A204.1 (cell line): ENCODE data around the gene PCDHB14.
"Not testable (repeated sequence)": the region's sequence is repeated elsewhere in the genome, so short reads cannot be mapped to it uniquely, and the experiment has no call there.

Experiments
- FAIRE-seq: peaks from 2 replicates; lab custom pipeline; 2012; peaks lifted over from hg19 to GRCh38; lab: Jason Lieb, UNC

Gene PCDHB14

DNA sequence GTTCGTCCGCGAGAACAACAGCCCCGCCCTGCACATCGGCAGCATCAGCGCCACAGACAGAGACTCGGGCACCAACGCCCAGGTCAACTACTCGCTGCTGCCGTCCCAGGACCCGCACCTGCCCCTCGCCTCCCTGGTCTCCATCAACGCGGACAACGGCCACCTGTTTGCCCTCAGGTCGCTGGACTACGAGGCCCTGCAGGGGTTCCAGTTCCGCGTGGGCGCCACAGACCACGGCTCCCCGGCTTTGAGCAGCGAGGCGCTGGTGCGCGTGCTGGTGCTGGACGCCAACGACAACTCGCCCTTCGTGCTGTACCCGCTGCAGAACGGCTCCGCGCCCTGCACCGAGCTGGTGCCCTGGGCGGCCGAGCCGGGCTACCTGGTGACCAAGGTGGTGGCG lies 12.9 kb upstream of the PCDHB14 start:
- FAIRE-seq = not testable (repeated sequence)

DNA sequence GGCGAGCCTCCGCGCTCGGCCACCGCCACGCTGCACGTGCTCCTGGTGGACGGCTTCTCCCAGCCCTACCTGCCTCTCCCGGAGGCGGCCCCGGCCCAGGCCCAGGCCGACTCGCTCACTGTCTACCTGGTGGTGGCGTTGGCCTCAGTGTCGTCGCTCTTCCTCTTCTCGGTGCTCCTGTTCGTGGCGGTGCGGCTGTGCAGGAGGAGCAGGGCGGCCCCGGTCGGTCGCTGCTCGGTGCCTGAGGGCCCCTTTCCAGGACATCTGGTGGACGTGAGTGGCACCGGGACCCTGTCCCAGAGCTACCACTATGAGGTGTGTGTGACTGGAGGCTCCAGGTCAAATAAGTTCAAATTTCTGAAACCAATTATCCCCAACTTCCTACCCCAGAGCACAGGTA lies 12.3 kb upstream of the PCDHB14 start:
- not testable (repeated sequence) for FAIRE-seq

DNA sequence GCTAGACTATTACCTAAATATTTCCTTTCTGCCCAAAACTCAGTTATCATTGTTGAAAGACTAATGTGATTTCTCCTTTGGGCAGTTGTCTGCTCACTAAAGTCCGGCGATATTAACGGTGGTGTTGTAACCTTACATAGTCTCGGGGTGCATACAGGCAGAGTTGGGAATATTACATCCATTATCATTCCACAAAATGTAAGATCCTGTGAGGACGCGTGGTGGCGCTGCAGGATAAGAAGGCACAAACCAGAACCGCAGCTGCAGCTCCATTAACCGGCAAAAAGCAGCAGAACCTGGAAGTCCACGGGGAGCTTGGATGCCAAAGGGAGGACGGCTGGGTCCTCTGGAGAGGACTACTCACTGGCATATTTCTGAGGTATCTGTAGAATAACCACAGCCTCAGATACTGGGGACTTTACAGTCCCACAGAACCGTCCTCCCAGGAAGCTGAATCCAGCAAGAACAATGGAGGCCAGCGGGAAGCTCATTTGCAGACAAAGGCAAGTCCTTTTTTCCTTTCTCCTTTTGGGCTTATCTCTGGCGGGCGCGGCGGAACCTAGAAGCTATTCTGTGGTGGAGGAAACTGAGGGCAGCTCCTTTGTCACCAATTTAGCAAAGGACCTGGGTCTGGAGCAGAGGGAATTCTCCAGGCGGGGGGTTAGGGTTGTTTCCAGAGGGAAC lies 9.3 kb upstream of the PCDHB14 start, which contains the start of gene PCDHB13:
TSS of gene PCDHB13 (plus strand) at position 264 of the 684 bp plus-strand sequence. CDS start at position 469, 205 bp downstream.
- not testable (repeated sequence) for FAIRE-seq

DNA sequence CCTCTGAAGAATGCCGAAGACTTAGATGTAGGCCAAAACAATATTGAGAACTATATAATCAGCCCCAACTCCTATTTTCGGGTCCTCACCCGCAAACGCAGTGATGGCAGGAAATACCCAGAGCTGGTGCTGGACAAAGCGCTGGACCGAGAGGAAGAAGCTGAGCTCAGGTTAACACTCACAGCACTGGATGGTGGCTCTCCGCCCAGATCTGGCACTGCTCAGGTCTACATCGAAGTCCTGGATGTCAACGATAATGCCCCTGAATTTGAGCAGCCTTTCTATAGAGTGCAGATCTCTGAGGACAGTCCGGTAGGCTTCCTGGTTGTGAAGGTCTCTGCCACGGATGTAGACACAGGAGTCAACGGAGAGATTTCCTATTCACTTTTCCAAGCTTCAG lies 8.6 kb upstream of the PCDHB14 start:
- FAIRE-seq = not testable (repeated sequence)

DNA sequence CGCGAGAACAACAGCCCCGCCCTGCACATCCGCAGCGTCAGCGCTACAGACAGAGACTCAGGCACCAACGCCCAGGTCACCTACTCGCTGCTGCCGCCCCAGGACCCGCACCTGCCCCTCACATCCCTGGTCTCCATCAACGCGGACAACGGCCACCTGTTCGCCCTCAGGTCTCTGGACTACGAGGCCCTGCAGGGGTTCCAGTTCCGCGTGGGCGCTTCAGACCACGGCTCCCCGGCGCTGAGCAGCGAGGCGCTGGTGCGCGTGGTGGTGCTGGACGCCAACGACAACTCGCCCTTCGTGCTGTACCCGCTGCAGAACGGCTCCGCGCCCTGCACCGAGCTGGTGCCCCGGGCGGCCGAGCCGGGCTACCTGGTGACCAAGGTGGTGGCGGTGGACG lies 7.6 kb upstream of the PCDHB14 start:
- FAIRE-seq = not testable (repeated sequence)

DNA sequence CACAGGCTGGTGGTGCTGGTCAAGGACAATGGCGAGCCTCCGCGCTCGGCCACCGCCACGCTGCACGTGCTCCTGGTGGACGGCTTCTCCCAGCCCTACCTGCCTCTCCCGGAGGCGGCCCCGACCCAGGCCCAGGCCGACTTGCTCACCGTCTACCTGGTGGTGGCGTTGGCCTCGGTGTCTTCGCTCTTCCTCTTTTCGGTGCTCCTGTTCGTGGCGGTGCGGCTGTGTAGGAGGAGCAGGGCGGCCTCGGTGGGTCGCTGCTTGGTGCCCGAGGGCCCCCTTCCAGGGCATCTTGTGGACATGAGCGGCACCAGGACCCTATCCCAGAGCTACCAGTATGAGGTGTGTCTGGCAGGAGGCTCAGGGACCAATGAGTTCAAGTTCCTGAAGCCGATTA lies 7.1 kb upstream of the PCDHB14 start:
- FAIRE-seq = not testable (repeated sequence)

DNA sequence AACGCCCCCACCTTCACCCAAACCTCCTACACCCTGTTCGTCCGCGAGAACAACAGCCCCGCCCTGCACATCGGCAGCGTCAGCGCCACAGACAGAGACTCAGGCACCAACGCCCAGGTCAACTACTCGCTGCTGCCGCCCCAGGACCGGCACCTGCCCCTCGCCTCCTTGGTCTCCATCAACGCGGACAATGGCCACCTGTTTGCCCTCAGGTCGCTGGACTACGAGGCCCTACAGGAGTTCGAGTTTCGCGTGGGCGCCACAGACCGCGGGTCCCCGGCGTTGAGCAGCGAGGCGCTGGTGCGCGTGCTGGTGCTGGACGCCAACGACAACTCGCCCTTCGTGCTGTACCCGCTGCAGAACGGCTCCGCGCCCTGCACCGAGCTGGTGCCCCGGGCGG lies 1.7 kb downstream of the PCDHB14 start:
- FAIRE-seq = not testable (repeated sequence)

DNA sequence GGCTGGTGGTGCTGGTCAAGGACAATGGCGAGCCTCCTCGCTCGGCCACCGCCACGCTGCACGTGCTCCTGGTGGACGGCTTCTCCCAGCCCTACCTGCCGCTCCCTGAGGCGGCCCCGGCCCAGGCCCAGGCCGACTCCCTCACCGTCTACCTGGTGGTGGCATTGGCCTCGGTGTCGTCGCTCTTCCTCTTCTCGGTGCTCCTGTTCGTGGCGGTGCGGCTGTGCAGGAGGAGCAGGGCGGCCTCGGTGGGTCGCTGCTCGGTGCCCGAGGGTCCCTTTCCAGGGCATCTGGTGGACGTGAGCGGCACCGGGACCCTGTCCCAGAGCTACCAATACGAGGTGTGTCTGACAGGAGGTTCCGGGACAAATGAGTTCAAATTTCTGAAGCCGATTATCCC lies 2.3 kb downstream of the PCDHB14 start:
- FAIRE-seq = not testable (repeated sequence)

DNA sequence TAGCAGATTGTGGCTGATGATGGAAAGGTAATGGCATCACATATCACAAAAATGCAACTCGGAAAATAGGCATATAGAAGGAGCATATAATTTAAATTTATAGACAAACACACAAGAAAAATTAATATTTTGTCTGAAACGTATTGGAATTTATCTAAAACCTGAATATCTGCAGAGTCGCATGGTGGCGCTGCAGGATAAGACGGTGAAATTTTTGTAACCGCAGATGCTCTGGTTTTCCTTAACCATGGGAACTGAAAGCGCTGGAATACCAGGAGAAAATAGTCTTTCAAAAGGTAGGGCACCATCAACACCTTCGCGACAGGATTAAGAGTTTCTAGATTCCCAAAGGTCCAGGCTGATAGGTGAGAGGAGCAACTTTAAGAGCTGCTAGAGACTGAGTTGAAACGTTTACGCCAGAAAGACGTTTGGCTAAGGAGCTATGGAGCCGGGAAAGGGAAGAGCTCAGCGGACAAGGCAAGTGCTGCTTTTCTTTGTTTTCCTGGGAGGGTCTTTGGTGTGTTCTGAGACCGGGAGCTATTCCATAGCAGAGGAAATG lies 11.0 kb downstream of the PCDHB14 start:
- no peak for FAIRE-seq

DNA sequence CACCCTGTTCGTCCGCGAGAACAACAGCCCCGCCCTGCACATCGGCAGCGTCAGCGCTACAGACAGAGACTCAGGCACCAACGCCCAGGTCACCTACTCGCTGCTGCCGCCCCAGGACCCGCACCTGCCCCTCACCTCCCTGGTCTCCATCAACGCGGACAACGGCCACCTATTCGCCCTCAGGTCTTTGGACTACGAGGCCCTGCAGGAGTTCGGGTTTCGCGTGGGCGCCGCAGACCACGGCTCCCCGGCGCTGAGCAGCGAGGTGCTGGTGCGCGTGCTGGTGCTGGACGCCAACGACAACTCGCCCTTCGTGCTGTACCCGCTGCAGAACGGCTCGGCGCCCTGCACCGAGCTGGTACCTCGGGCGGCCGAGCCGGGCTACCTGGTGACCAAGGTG lies 12.8 kb downstream of the PCDHB14 start:
- not testable (repeated sequence) for FAIRE-seq

DNA sequence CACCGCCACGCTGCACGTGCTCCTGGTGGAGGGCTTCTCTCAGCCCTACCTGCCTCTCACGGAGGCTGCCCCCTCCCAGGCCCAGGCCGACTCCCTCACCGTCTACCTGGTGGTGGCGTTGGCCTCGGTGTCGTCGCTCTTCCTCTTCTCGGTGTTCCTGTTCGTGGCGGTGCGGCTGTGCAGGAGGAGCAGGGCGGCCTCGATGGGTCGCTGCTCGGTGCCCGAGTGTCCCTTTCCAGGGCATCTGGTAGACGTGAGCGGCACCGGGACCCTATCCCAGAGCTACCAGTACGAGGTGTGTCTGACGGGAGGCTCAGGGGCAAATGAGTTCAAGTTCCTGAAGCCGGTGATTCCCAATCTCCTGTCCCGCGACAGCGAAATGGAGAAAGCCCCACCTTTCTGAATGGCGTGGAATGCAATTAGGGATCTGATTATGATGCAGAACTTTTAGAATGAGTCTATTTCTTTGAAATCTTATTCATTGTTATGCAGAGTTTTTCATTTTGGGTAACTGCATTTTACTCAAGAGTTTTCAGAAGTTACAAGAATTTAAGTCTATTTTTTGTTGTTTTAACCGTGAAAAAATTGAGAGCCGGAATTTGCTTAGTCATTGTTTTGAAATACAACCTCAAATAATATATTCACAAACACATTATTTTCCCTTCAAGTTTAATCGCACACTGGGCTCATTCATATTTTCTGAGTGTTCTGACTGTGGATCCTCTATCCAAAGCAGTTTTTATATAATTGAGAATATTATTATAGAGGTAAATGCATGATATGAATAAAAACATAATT lies 13.6 kb downstream of the PCDHB14 start:
- FAIRE-seq = no peak

DNA sequence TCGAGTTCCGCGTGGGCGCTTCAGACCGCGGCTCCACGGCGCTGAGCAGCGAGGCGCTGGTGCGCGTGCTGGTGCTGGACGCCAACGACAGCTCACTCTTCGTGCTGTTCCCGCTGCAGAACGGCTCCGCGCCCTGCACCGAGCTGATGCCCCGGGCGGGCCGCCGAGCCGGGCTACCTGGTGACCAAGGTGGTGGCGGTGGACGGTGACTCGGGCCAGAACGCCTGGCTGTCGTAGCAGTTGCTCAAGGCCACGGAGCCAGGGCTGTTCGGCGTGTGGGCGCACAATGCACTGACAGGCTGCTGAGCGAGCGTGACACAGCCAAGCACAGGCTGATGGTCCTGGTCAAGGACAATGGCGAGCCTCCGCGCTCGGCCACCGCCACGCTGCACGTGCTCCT lies 18.4 kb downstream of the PCDHB14 start:
- no peak for FAIRE-seq

DNA sequence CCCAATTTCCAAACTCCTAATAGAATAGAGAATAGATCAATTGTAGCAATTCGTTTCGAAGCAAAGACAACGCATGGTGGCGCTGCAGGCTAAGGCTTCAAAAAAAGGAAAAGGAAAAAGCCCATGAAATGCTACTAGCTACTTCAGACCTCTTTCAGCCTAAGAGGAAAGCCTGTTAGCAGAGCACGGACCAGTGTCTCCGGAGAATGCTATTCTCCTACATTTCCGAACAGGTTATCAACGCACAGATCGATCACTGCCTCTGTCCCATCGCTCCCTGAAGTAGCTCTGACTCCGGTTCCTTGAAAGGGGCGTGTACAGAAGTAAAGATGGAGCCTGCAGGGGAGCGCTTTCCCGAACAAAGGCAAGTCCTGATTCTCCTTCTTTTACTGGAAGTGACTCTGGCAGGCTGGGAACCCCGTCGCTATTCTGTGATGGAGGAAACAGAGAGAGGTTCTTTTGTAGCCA lies 22.1 kb downstream of the PCDHB14 start, which contains the start of gene PCDHB15:
TSS of gene PCDHB15 (plus strand) at position 146 of the 468 bp plus-strand sequence. CDS start at position 330, 184 bp downstream.
- FAIRE-seq = no peak

DNA sequence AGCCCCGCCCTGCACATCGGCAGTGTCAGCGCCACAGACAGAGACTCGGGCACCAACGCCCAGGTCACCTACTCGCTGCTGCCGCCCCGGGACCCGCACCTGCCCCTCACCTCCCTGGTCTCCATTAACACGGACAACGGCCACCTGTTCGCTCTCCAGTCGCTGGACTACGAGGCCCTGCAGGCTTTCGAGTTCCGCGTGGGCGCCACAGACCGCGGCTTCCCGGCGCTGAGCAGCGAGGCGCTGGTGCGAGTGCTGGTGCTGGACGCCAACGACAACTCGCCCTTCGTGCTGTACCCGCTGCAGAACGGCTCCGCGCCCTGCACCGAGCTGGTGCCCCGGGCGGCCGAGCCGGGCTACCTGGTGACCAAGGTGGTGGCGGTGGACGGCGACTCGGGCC lies 23.8 kb downstream of the PCDHB14 start:
- not testable (repeated sequence) for FAIRE-seq

DNA sequence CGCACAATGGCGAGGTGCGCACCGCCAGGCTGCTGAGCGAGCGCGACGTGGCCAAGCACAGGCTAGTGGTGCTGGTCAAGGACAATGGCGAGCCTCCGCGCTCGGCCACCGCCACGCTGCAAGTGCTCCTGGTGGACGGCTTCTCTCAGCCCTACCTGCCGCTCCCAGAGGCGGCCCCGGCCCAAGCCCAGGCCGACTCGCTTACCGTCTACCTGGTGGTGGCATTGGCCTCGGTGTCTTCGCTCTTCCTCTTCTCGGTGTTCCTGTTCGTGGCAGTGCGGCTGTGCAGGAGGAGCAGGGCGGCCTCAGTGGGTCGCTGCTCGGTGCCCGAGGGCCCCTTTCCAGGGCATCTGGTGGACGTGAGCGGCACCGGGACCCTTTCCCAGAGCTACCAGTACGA lies 24.3 kb downstream of the PCDHB14 start:
- not testable (repeated sequence) for FAIRE-seq

DNA sequence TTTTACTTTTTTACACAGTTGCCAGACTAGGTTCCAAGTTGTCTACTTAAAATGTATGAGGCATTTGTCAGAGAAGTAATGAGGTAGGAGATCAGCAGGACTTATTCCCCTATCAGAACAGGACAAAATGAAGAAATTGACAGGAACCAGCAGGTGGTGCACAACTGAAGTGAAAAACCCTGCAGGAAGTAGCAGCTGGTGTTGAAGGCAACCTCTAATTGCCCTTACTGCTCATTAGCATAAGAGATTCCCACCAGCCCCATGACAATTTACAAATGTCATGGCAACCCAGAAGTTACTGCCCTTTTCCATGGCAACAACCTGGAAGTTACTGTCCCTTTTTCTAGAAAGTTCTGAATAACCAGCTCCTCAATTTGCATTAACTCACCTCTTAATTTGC lies 27.4 kb downstream of the PCDHB14 start:
- no peak for FAIRE-seq

DNA sequence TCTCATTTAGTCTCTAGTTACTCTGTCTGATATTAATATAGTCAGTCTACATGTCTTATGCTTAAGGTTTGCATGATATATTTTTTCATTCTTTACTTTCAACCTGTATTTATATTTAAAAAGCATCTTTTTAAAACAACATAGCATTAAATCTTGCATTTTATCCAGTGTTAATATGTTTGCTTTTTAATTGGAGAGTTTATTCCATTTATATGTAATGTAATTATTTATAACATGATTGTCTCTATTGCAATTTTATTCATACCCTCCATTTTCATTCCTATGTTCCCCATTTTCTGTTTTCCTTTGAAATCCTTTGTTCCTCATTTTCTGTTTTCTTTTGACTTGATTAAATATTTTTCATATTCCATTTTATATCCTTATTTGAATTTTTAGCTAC lies 35.3 kb downstream of the PCDHB14 start:
- no peak for FAIRE-seq

DNA sequence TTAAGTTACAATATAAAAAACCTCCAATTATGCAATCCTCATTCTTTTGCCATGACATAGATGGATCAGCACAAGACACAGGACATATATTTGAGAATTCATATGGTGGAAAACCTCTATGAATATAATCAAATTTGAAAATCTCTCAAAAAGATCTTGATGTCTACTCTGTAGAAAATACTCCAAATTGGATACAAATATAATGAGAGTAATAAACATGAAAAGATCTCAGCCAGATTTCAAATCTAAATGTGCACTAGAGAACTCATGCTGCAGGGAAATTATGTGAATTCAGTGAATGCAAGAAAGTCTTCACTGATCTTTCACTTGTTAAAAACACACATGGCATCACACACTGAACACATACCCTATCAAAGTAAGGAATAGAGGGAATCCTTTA lies 35.8 kb downstream of the PCDHB14 start:
- FAIRE-seq = no peak

DNA sequence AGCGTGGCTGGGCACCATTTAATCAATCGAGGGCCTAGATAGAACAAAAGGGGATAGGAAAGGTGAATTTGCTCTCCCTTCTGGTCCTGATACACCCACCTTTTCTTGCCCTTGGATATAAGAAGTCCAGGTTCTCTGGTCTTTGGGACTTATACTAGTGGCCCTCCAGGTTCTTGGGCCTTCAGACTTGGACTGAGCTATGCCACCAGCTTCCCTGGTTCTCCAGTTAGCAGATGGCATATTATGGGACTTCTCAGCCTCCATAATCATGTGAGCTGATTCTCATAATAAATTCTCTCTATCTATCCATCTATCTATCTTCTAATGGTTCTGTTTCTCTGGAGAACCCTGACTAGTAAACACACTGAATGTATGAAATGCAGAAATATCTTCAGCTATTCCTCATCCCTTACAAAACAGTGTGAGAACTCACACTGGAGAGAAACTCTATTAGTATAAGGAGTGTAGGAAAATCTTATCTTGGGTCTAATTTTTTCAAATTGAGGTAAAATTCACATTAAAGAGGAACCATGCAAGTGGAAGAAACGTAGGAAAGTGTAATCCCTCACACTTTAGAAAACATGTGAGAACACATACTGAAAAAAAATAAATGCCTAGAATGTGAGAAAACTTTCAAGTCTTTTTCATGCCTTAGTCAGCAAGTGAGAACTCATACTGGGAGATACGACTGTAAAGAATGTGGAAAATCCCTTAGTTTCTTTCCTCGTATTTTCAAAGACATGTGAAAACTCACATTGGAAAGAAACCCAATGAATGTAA lies 37.5 kb downstream of the PCDHB14 start:
- no peak for FAIRE-seq

DNA sequence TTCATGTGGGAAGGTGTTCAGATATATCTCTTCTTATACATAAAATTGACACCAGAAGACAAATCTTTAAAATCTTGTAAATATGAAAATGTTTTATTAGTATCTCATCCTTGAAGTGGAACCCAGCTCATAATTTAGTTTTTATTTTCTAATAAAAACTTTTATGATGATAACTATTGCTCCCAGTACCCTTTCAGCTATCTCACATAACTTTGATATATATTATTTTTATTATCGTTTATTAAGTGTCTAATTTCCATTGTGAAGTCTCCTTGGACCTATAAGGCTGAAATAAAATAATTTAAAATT lies 38.0 kb downstream of the PCDHB14 start:
- peak; percentile 63 for FAIRE-seq

DNA sequence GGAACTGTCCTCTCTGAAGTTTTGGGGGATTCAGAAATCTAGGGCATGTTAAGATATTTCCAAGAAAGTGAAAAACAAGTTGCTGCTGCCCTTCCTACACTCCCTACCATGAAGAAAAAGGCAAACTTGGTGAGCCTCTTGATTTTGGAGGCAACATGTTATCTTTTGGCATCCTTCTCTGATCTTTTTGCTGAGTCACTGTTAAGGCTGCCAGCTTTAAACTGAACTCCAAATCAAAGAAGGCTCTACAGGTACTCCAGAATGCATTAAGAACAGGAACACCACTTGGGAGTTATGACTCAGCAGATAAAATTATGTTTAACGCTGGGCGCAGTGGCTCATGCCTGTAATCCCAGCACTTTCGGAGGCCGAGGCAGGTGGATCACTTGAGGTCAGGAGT lies 46.1 kb downstream of the PCDHB14 start:
- FAIRE-seq = no peak

DNA sequence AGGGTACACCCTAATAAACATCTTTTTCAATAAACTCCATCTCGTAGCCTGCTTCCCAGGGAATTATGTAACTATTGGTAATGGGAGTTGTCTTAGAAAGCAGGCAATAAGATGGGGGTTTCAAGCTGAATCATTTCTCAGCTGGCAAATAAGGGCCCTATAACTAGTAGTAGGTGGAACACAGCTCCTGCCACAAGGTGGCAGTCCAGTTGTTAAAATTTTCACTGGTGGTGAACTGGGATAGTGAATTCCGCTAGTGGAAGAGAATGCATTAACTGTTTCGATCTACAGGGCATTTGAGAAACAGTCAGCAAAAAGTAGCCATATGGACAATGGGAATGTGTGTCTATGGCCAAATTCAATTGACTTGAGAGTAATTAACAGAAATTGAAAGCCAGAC lies 49.8 kb downstream of the PCDHB14 start:
- no peak for FAIRE-seq
